NCI-H2171 treated with DMSO at 0.1 percent for 48 hours (cell line): ENCODE measurements around the gene ABCD3.

Source experiments
- DNase-seq: peaks from one replicate; lab custom pipeline; 2025; lab: John Stamatoyannopoulos, UW

The ABCD3 gene

GRCh38 chr1:94462606-94463005, 44.4 kb downstream of the ABCD3 start:
- DNase-seq, result no peak

- DNase-seq, result no peak
Measured at GRCh38 chr1:94463056-94463764, 45.0 kb downstream of the ABCD3 start.

- peak; percentile 8 for DNase-seq
Measured at GRCh38 chr1:94463765-94464330, 45.7 kb downstream of the ABCD3 start.

GRCh38 chr1:94468708-94469107, 50.5 kb downstream of the ABCD3 start:
- no peak for DNase-seq

GRCh38 chr1:94471271-94471670, 53.1 kb downstream of the ABCD3 start:
- no peak for DNase-seq

GRCh38 chr1:94475232-94475631, 57.0 kb downstream of the ABCD3 start:
- no peak for DNase-seq

GRCh38 chr1:94479682-94480081, 61.5 kb downstream of the ABCD3 start:
- no peak for DNase-seq

GRCh38 chr1:94481473-94481933, 63.3 kb downstream of the ABCD3 start:
- DNase-seq, result peak; percentile 57

GRCh38 chr1:94486990-94487389, 68.8 kb downstream of the ABCD3 start:
- DNase-seq, result no peak

GRCh38 chr1:94490556-94490955, 72.4 kb downstream of the ABCD3 start:
- DNase-seq, result no peak

GRCh38 chr1:94496076-94496755, 78.0 kb downstream of the ABCD3 start:
- DNase-seq, result no peak

- DNase-seq, result no peak
Measured at GRCh38 chr1:94501426-94501825, 83.2 kb downstream of the ABCD3 start.

- no peak for DNase-seq
Measured at GRCh38 chr1:94501935-94502334, 83.7 kb downstream of the ABCD3 start.

GRCh38 chr1:94503153-94503552, 85.0 kb downstream of the ABCD3 start:
- no peak for DNase-seq

- no peak for DNase-seq
Measured at GRCh38 chr1:94504601-94505000, 86.4 kb downstream of the ABCD3 start.

GRCh38 chr1:94512816-94513215, 94.6 kb downstream of the ABCD3 start:
- no peak for DNase-seq

GRCh38 chr1:94514095-94514727, 96.0 kb downstream of the ABCD3 start:
- peak; percentile 3 for DNase-seq

- no peak for DNase-seq
Measured at GRCh38 chr1:94515296-94515947, 97.2 kb downstream of the ABCD3 start.

- no peak for DNase-seq
Measured at GRCh38 chr1:94519351-94519750, 101.2 kb downstream of the ABCD3 start.

- DNase-seq, result peak; percentile 38
Measured at GRCh38 chr1:94522304-94522703, 104.1 kb downstream of the ABCD3 start.

GRCh38 chr1:94524531-94524930, 106.3 kb downstream of the ABCD3 start:
- DNase-seq, result no peak
